ENCODE data around the gene PAK1IP1.
"Not testable (repeated sequence)": the region's sequence is repeated elsewhere in the genome, so short reads cannot be mapped to it uniquely, and the experiment has no call there.

Gene PAK1IP1

GRCh38 chr6:10742251-10742650, 47.5 kb downstream of the PAK1IP1 start:
- DNase-seq (ENCODE audit: low read depth): no peak
- H3K4me3 ChIP-seq (ENCODE audit: low read depth, low read length): no peak overlapping the region
- TF ChIP-seq MYC (IDR thresholded peaks at IDR 0.05; ENCODE audit: low read depth, low read length) (no peak), CTCF (IDR thresholded peaks at IDR 0.05; ENCODE audit: low read depth, low read length) (no peak), MAX (IDR thresholded peaks at IDR 0.05; ENCODE audit: low read depth, low read length) (no peak), POLR2A (IDR thresholded peaks at IDR 0.05; ENCODE audit: extremely low read depth, insufficient read length) (no peak)

- no peak for TF ChIP-seq MYC (IDR thresholded peaks at IDR 0.05; ENCODE audit: low read depth, low read length)
- TF ChIP-seq MAX (IDR thresholded peaks at IDR 0.05; ENCODE audit: low read depth, low read length): no peak
- TF ChIP-seq POLR2A (IDR thresholded peaks at IDR 0.05; ENCODE audit: extremely low read depth, insufficient read length): no peak
- no peak overlapping the region for H3K4me3 ChIP-seq (ENCODE audit: low read depth, low read length)
- DNase-seq (ENCODE audit: low read depth): no peak
Observed at GRCh38 chr6:10743515-10743914, 48.7 kb downstream of the PAK1IP1 start.

GRCh38 chr6:10745116-10745515, 50.3 kb downstream of the PAK1IP1 start:
- TF ChIP-seq MYC (IDR thresholded peaks at IDR 0.05; ENCODE audit: low read depth, low read length): no peak
- no peak for TF ChIP-seq MAX (IDR thresholded peaks at IDR 0.05; ENCODE audit: low read depth, low read length)
- no peak for TF ChIP-seq POLR2A (IDR thresholded peaks at IDR 0.05; ENCODE audit: extremely low read depth, insufficient read length)
- TF ChIP-seq CTCF (IDR thresholded peaks at IDR 0.05; ENCODE audit: low read depth, low read length): no peak
- DNase-seq (ENCODE audit: low read depth): no peak
- H3K4me3 ChIP-seq (ENCODE audit: low read depth, low read length): no peak overlapping the region

GRCh38 chr6:10746915-10747250, 52.1 kb downstream of the PAK1IP1 start:
- TF ChIP-seq POLR2A (IDR thresholded peaks at IDR 0.05; ENCODE audit: extremely low read depth, insufficient read length) (no peak), MAX (IDR thresholded peaks at IDR 0.05; ENCODE audit: low read depth, low read length) (no peak), CTCF (IDR thresholded peaks at IDR 0.05; ENCODE audit: low read depth, low read length) (no peak), MYC (IDR thresholded peaks at IDR 0.05; ENCODE audit: low read depth, low read length) (no peak)
- DNase-seq (ENCODE audit: low read depth): no peak
- H3K4me3 ChIP-seq (ENCODE audit: low read depth, low read length): peak overlapping the region; percentile 98

GRCh38 chr6:10747251-10747972, 52.6 kb downstream of the PAK1IP1 start, which contains the start of gene TMEM14B:
TSS of gene TMEM14B (plus strand) at chr6:10747805. CDS start at chr6:10749246, 1,441 bp downstream.
- peak within 1 kb of the TSS; percentile 98 for H3K4me3 ChIP-seq (ENCODE audit: low read depth, low read length)
- peak; percentile 76 for TF ChIP-seq POLR2A (IDR thresholded peaks at IDR 0.05; ENCODE audit: extremely low read depth, insufficient read length)
- no peak for TF ChIP-seq CTCF (IDR thresholded peaks at IDR 0.05; ENCODE audit: low read depth, low read length)
- peak; percentile 82; the same call in 1 of the 2 replicates for TF ChIP-seq MYC (IDR thresholded peaks at IDR 0.05; ENCODE audit: low read depth, low read length)
- TF ChIP-seq MAX (IDR thresholded peaks at IDR 0.05; ENCODE audit: low read depth, low read length): peak; percentile 80
- DNase-seq (ENCODE audit: low read depth): peak; percentile 98

- peak overlapping the region; percentile 98 for H3K4me3 ChIP-seq (ENCODE audit: low read depth, low read length)
- TF ChIP-seq POLR2A (IDR thresholded peaks at IDR 0.05; ENCODE audit: extremely low read depth, insufficient read length) (no peak), MYC (IDR thresholded peaks at IDR 0.05; ENCODE audit: low read depth, low read length) (no peak)
- DNase-seq (ENCODE audit: low read depth): no peak
Observed at GRCh38 chr6:10749734-10750133, 55.0 kb downstream of the PAK1IP1 start.

GRCh38 chr6:10750568-10750967, 55.8 kb downstream of the PAK1IP1 start:
- H3K4me3 ChIP-seq (ENCODE audit: low read depth, low read length): not testable (repeated sequence)

GRCh38 chr6:10751757-10752156, 57.0 kb downstream of the PAK1IP1 start:
- not testable (repeated sequence) for H3K4me3 ChIP-seq (ENCODE audit: low read depth, low read length); DNase-seq (ENCODE audit: low read depth)

More at GRCh38 chr6:10750568-10750967, 55.8 kb downstream of the PAK1IP1 start:
- DNase-seq (ENCODE audit: low read depth): not testable (repeated sequence)

All from NB4 (cell line).